ENCODE results near the gene MAGIX.

The MAGIX gene

GRCh38 chrX:49206543-49206942 is 44.0 kb downstream of the MAGIX start:
- DNase-seq (ENCODE audit: low read depth): no peak

- no peak for DNase-seq (ENCODE audit: low read depth)
These were observed 45.8 kb downstream of the MAGIX start for GRCh38 chrX:49208399-49208798.

- no peak for DNase-seq (ENCODE audit: low read depth)
These were observed 47.1 kb downstream of the MAGIX start for GRCh38 chrX:49209434-49210251.

- no peak for DNase-seq (ENCODE audit: low read depth)
These were observed 47.8 kb downstream of the MAGIX start for GRCh38 chrX:49210406-49210805.

GRCh38 chrX:49211074-49211473 is 48.5 kb downstream of the MAGIX start:
- no peak for DNase-seq (ENCODE audit: low read depth)

- no peak for DNase-seq (ENCODE audit: low read depth)
These were observed 49.7 kb downstream of the MAGIX start for GRCh38 chrX:49212209-49212608.

- no peak for DNase-seq (ENCODE audit: low read depth)
These were observed 50.3 kb downstream of the MAGIX start for GRCh38 chrX:49212861-49213260.

GRCh38 chrX:49214416-49214815 is 51.9 kb downstream of the MAGIX start:
- no peak for DNase-seq (ENCODE audit: low read depth)

- no peak for DNase-seq (ENCODE audit: low read depth)
These were observed 52.5 kb downstream of the MAGIX start for GRCh38 chrX:49214996-49215526.

Measured in non-pigmented ciliary epithelial cell (primary cell).